ENCODE measurements around the gene GRM4. TPM values are rescaled to one million over a fixed set of nuclear protein-coding genes. Genes with fewer than 3 reads are reported as not detected.

The GRM4 gene
- total RNA-seq, 1 donor: not detected

DNA sequence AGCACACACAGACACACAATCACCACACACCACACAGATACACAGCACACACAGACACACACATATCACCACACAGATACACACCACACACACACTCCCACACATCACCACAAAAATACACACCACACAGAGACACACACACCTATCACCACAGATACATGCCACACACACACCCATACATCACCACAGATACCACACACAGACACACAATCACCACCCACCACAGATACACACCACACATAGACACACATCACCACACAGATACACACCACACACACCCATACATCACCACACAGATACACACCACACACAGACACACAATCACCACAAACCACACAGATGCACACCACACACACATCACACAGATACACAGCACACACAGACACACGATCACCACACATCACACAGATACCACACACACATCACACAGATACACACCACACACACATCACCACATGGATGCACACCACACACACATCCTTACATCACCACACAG is 74.0 kb downstream of the GRM4 start:
- TF ChIP-seq, protein P1, sequence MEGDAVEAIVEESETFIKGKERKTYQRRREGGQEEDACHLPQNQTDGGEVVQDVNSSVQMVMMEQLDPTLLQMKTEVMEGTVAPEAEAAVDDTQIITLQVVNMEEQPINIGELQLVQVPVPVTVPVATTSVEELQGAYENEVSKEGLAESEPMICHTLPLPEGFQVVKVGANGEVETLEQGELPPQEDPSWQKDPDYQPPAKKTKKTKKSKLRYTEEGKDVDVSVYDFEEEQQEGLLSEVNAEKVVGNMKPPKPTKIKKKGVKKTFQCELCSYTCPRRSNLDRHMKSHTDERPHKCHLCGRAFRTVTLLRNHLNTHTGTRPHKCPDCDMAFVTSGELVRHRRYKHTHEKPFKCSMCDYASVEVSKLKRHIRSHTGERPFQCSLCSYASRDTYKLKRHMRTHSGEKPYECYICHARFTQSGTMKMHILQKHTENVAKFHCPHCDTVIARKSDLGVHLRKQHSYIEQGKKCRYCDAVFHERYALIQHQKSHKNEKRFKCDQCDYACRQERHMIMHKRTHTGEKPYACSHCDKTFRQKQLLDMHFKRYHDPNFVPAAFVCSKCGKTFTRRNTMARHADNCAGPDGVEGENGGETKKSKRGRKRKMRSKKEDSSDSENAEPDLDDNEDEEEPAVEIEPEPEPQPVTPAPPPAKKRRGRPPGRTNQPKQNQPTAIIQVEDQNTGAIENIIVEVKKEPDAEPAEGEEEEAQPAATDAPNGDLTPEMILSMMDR (IDR thresholded peaks at IDR 0.05; ENCODE audit: insufficient read depth, low read length): no peak
- no peak for DNase-seq (ENCODE audit: low read depth)
- no peak overlapping the region for H3K4me3 ChIP-seq (ENCODE audit: low read depth, low read length)

DNA sequence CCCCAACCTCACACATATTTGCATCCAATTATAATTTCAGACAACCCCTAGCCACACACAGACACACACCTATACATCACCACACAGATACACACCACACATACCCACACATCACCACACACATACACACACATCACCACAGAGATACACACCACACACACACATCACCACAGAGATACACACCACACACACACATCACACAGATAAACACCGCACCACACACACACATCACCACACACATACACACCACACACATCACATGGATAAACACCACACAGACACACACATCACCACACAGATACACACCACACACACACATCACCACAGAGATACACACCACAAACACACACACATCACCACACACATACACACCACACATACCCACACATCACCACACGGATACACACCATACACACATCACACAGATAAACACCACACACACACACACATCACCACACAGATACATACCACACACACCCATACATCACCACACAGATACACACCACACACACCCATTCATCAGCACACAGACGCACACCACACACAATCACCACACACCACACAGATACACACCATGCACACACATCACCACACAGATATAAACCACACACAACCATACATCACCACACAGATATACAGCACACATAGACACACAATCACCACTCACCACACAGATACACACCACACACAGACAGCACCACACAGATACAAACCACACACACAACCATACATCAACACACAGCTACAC is 74.6 kb downstream of the GRM4 start:
- TF ChIP-seq, protein P1 (IDR thresholded peaks at IDR 0.05; ENCODE audit: insufficient read depth, low read length): no peak
- no peak for DNase-seq (ENCODE audit: low read depth)
- no peak overlapping the region for H3K4me3 ChIP-seq (ENCODE audit: low read depth, low read length)

DNA sequence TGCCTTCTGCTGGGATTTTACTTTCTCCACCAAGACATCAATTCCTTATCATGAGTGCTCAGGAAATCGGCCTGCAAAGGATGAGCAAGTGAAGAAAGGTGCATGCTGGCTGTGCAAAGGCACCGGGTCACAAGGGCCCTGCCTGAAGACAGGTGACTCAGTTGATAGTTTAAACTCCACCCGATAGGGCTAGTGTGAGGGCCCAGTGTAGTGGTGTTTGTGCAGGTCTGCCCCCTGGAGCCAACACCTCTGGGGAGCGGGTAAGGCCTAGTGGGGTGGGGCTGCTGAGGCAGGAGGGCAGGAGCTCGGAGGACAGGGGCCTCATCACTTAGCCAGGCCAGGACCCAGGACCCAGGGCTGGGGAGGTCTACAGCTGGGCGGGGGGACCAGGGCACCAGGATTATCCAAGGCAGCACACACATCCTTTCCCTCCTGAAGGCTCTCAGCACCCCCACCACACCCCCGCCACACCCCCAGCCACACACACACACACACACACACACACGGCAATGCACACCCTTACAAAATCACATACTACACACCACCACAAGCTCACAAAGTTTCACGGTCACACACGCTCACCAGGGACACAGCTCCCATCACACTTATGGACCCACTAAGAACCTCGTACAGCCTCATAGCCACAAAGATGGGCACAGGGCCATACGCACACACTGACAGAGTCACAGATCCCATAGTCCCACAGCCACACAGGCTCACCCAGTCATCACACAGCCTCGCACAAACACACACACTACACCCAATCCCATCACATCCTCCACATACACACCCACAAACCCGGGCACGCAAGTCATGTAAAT is 75.4 kb downstream of the GRM4 start:
- TF ChIP-seq, protein P1 (IDR thresholded peaks at IDR 0.05; ENCODE audit: insufficient read depth, low read length): no peak
- no peak for DNase-seq (ENCODE audit: low read depth)

DNA sequence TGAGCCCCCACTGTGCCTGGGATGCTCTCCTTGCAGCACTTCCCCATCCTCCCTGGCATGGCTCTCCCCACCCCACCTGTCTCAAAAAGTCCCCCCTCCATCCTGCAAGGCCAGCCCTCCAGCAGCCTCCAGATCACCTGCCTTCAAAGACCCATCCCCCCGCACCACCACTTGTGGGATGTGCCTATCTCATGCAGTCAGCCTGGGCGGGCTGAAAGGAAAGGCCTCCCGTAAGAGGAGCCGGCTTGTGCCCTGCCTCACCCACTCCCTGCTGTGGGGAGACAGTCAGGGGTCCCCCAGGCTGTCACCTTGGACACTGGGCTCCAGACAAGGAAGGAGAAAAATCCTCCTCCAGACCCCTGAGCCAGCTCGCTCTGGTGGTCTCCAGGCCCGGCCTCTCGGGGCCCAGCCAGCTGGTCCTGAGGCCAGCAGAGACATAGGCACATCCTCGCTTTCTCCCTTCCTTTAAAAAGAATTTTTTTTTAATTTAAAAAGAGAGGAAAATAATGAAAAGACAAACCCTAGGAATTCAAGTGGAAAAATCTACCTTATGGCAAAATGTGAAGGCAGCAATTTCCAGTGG is 77.3 kb downstream of the GRM4 start:
- TF ChIP-seq, protein P1 (IDR thresholded peaks at IDR 0.05; ENCODE audit: insufficient read depth, low read length): no peak
- no peak overlapping the region for H3K4me3 ChIP-seq (ENCODE audit: low read depth, low read length)
- DNase-seq (ENCODE audit: low read depth): no peak

More for the DNA sequence above, 75.4 kb downstream of the GRM4 start:
- H3K4me3 ChIP-seq (ENCODE audit: low read depth, low read length): no peak overlapping the region

DNA sequence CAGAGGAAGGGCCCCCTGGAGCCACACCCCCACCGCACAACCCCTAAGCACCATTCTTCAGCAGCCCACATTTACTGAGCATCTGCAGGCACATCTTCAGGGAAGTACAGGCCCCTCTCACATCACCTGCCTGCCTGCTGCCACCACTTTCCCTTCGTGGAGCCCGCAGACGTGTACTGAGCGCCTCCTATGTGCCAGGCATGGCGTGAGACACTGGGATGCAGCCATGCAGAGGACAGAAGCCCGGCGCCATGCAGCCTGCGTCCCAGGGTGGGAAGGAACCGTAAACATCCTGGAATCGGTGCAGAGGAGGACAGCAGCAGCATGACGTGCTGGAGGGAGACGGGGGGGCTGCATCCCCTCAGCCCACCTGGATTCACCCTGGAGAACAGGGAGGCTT is 78.1 kb downstream of the GRM4 start:
- no peak for DNase-seq (ENCODE audit: low read depth)
- TF ChIP-seq, protein P1 (IDR thresholded peaks at IDR 0.05; ENCODE audit: insufficient read depth, low read length): peak; percentile 9
- H3K4me3 ChIP-seq (ENCODE audit: low read depth, low read length): no peak overlapping the region

DNA sequence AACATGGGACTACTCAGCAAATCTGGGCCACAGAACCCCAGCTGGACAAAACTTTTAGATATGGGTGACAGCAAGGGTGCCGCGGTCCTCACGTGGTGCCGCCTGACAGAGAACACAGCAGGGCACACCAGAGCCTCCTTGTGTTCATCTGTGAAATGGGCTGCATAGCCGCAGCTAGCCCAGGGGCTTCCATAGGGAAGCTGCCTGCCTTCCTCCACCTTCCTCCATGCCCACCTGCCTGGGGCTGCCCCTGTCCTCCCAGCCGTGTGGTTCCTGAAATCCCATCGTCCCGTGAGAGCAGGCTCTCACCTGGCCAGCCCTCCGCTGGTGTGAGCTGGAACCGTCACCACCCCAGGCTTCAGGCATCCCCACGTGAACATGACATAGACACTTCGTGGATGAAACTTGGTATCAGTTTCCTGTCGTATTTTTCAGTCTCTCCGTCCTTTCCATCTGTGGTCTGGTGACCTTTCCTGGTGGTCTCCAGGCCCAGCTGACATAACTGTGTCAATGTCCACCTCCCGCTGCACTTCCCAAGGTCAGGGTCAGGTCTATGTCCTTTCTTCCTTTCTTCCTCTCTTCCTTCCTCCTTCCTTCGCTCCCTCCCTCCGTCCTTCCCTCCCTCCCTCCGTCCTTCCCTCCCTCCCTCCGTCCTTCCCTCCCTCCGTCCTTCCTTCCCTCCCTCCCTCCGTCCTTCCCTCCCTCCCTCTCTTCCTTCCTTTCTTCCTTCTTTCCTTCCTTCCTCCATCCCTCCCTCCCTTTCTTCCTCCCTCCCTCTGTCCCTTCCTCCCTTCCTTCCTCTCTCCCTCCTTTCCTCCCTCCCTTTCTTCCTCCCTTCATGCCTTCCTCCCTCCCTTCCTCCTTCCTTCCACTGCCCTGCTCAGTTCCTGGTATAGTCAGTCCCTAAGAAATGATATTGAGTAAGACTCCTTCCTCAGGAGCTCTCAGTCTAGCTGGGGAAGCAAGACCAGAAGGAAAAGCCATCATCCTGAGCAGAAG is 78.8 kb downstream of the GRM4 start:
- H3K4me3 ChIP-seq (ENCODE audit: low read depth, low read length): no peak overlapping the region
- TF ChIP-seq, protein P1 (IDR thresholded peaks at IDR 0.05; ENCODE audit: insufficient read depth, low read length): no peak
- no peak for DNase-seq (ENCODE audit: low read depth)

Measured in fibroblast of the aortic adventitia (primary cell).